GM23338 (cell line): ENCODE results near the gene EFCAB6. TPM values are rescaled to one million over a fixed set of nuclear protein-coding genes. Genes with fewer than 3 reads are reported as not detected.

Source experiments
- ATAC-seq: fragments of 200-7000 bp; cut with Tn5 transposase; 3 replicates; pipeline ENCODE4 v1.9.1; 2020
- DNase-seq: peaks from one replicate; pipeline ENCODE4 v3.0.0-alpha.2; 2015; ENCODE audit warnings: low spot score
- H2AFZ ChIP-seq: fragments of 200-600 bp; sonication (generic); 2 replicates; pipeline ENCODE4 v1.8.0; 2016; ENCODE audit warnings: antibody characterized with exemption, mild to moderate bottlenecking, moderate library complexity
- H3F3A ChIP-seq: fragments of 200-600 bp; sonication (generic); replicated peaks from 2 replicates; pipeline ENCODE4 v1.8.0; 2017; ENCODE audit warnings: antibody characterized with exemption, mixed run types, low read depth
- H3K27ac ChIP-seq: fragments of 200-600 bp; sonication (generic); 2 replicates; pipeline ENCODE4 v1.6.1; 2016; ENCODE audit warnings: low read depth
- H3K27me3 ChIP-seq: fragments of 200-600 bp; sonication (generic); 2 replicates; pipeline ENCODE4 v1.8.0; 2016; ENCODE audit warnings: mild to moderate bottlenecking, mixed run types, moderate library complexity; ENCODE audit not compliant: insufficient read depth
- H3K36me3 ChIP-seq: fragments of 200-600 bp; sonication (generic); 2 replicates; pipeline ENCODE4 v1.8.0; 2016; ENCODE audit warnings: mild to moderate bottlenecking; ENCODE audit not compliant: insufficient read depth
- H3K4me1 ChIP-seq: fragments of 200-600 bp; sonication (generic); 2 replicates; pipeline ENCODE4 v1.8.0; 2016; ENCODE audit warnings: mild to moderate bottlenecking, moderate library complexity; ENCODE audit not compliant: insufficient read depth
- H3K4me2 ChIP-seq: fragments of 200-600 bp; sonication (generic); 2 replicates; pipeline ENCODE4 v1.7.1; 2017; ENCODE audit warnings: mixed run types
- H3K4me3 ChIP-seq: fragments of 200-600 bp; sonication (generic); 2 replicates; pipeline ENCODE4 v1.6.1; 2016; ENCODE audit warnings: mixed run types
- H3K79me2 ChIP-seq: fragments of 200-600 bp; sonication (generic); replicated peaks from 2 replicates; pipeline ENCODE4 v1.8.0; 2017; ENCODE audit warnings: mild to moderate bottlenecking; ENCODE audit not compliant: insufficient read depth
- H3K9me2 ChIP-seq: fragments of 200-600 bp; sonication (generic); 2 replicates; pipeline ENCODE4 v1.8.0; 2017; ENCODE audit not compliant: insufficient read depth
- H4K20me1 ChIP-seq: fragments of 200-600 bp; sonication (generic); replicated peaks from 2 replicates; pipeline ENCODE4 v1.8.0; 2017; ENCODE audit warnings: mild to moderate bottlenecking; ENCODE audit not compliant: insufficient read depth
- H3K27ac Mint-ChIP-seq: 2 replicates; pipeline ENCODE4 v1.8.0; 2020; ENCODE audit warnings: inconsistent platforms, mild to moderate bottlenecking, moderate library complexity, mixed read lengths
- H3K27me3 Mint-ChIP-seq: 3 replicates; pipeline ENCODE4 v1.8.0; 2022; ENCODE audit warnings: low read depth, mild to moderate bottlenecking, moderate library complexity, mixed read lengths, inconsistent platforms; ENCODE audit not compliant: insufficient read depth, poor library complexity
- H3K36me3 Mint-ChIP-seq: 3 replicates; pipeline ENCODE4 v1.8.0; 2021; ENCODE audit warnings: low read depth, mild to moderate bottlenecking, inconsistent platforms, moderate library complexity, mixed read lengths
- H3K4me1 Mint-ChIP-seq: 3 replicates; pipeline ENCODE4 v1.8.0; 2020; ENCODE audit warnings: mild to moderate bottlenecking, inconsistent platforms, mixed read lengths
- H3K4me3 Mint-ChIP-seq: 3 replicates; pipeline ENCODE4 v1.8.0; 2021; ENCODE audit warnings: moderate library complexity, mild to moderate bottlenecking, inconsistent platforms, mixed read lengths
- H3K9me3 Mint-ChIP-seq: 3 replicates; pipeline ENCODE4 v1.8.0; 2020; ENCODE audit warnings: moderate library complexity, mild to moderate bottlenecking, inconsistent platforms, mixed read lengths
- CTCF ChIP-seq, 2 experiments: fragments of 200-600 bp in 1 of 2; sonication (generic) in 1 of 2; conservative IDR thresholded peaks; 2 replicates each; pipeline versions ENCODE4 v1.5.1 to v1.6.1; 2016 to 2017; ENCODE audit warnings: antibody characterized with exemption in 2 of 2, low read depth in 2 of 2, mild to moderate bottlenecking in 2 of 2, moderate library complexity in 1 of 2
- ETS1 ChIP-seq: IDR thresholded peaks from 2 replicates; pipeline ENCODE4 v1.6.1; 2016; ENCODE audit warnings: antibody characterized with exemption
- EZH2 ChIP-seq: fragments of 200-600 bp; sonication (generic); IDR thresholded peaks from one replicate; pipeline ENCODE4 v1.8.0; 2017; ENCODE audit warnings: antibody characterized with exemption, mild to moderate bottlenecking, low read depth; ENCODE audit not compliant: unreplicated experiment
- NANOG ChIP-seq: IDR thresholded peaks from 2 replicates; pipeline ENCODE4 v1.6.1; 2016; ENCODE audit warnings: antibody characterized with exemption, borderline replicate concordance
- POLR2AphosphoS5 ChIP-seq: IDR thresholded peaks from 2 replicates; pipeline ENCODE4 v1.6.1; 2016; ENCODE audit warnings: antibody characterized with exemption, low read depth
- STAT1 ChIP-seq: IDR thresholded peaks from one replicate; pipeline ENCODE4 v1.6.1; 2016; ENCODE audit warnings: antibody characterized with exemption; ENCODE audit not compliant: unreplicated experiment
- ZNF114 ChIP-seq: fragments of 250-450 bp; sonication (Bioruptor Pico); IDR thresholded peaks from 2 replicates; pipeline ENCODE4 v1.5.0; 2020; ENCODE audit warnings: mild to moderate bottlenecking, moderate library complexity
- ZNF462 ChIP-seq: fragments of 250-450 bp; sonication (Bioruptor Pico); IDR thresholded peaks from 2 replicates; pipeline ENCODE4 v1.5.0; 2020; ENCODE audit warnings: mild to moderate bottlenecking, moderate library complexity
- polyA plus RNA-seq: library from polyadenylated mRNA; unstranded; fragments of >200 nt; fragmentation: Nextera tagmentation; extraction: Ambion mirVana; gene quantifications from 2 replicates; pipeline ENCODE4 v1.2.1, GENCODE V29; 2016
- total RNA-seq: library from RNA; depleted of rRNA; stranded (reverse); fragments of >200 nt; shearing (Covaris generic); gene quantifications from 2 replicates; pipeline ENCODE4 v1.2.3, GENCODE V29; 2014

The EFCAB6 gene
- total and polyA plus RNA-seq, 2 experiments from 2014 or later: 1.1 to 1.8 TPM

- no peak overlapping the region for H3K27ac ChIP-seq
- no peaks in the 10 kb centered on the region for H3K27me3 ChIP-seq
- H3K4me1 ChIP-seq: peaks cover 27% of the 10 kb centered on the region
- H3K36me3 ChIP-seq: no peaks in the 10 kb centered on the region
- DNase-seq (peak; percentile 41), ATAC-seq (peak; percentile 60)
- Mint-ChIP-seq H3K27me3 (peaks cover 11% of the 10 kb centered on the region), H3K4me1 (peaks cover 23% of the 10 kb centered on the region), H3K27ac (peak overlapping the region; percentile 61; the same call in 1 of the 2 replicates), H3K4me3 (no peak overlapping the region), H3K9me3 (no peaks in the 10 kb centered on the region), H3K36me3 (no peaks in the 10 kb centered on the region)
- no peak overlapping the region; the same call in 1 of the 2 replicates for H2AFZ ChIP-seq
- H4K20me1 ChIP-seq: no peaks in the 10 kb centered on the region
- H3K4me2 ChIP-seq: peak overlapping the region; percentile 48
- H3K79me2 ChIP-seq: no peaks in the 10 kb centered on the region
- H3F3A ChIP-seq: 0 out of 2 replicates have a peak, but pooled peaks cover 2% of the 10 kb centered on the region
- no peaks in the 10 kb centered on the region; the same call in 1 of the 2 replicates for H3K9me2 ChIP-seq
- no peak for TF ChIP-seq ZNF114 (CRISPR knock-in tag)
- TF ChIP-seq CTCF (conservative IDR thresholded peaks at IDR 0.05; ENCODE audit: low read depth in 2 of 2): no peak
- TF ChIP-seq ETS1: no peak
- TF ChIP-seq STAT1: no peak
- TF ChIP-seq NANOG: no peak
- TF ChIP-seq POLR2AphosphoS5: no peak
- TF ChIP-seq EZH2: no peak
- TF ChIP-seq ZNF462 (CRISPR knock-in tag): no peak
- H3K4me3 ChIP-seq: no peak overlapping the region
Measured at GRCh38 chr22:43749473-43749872, 62.6 kb downstream of the EFCAB6 start.
